GM23338 (cell line): ENCODE data around the gene CACNA2D1. TPM values are rescaled to one million over a fixed set of nuclear protein-coding genes. Genes with fewer than 3 reads are reported as not detected.

Source experiments
- ATAC-seq: fragments of 200-7000 bp; cut with Tn5 transposase; 3 replicates; pipeline ENCODE4 v1.9.1; 2020
- DNase-seq: peaks from one replicate; pipeline ENCODE4 v3.0.0-alpha.2; 2015; ENCODE audit warnings: low spot score
- H2AFZ ChIP-seq: fragments of 200-600 bp; sonication (generic); 2 replicates; pipeline ENCODE4 v1.8.0; 2016; ENCODE audit warnings: antibody characterized with exemption, mild to moderate bottlenecking, moderate library complexity
- H3F3A ChIP-seq: fragments of 200-600 bp; sonication (generic); replicated peaks from 2 replicates; pipeline ENCODE4 v1.8.0; 2017; ENCODE audit warnings: antibody characterized with exemption, mixed run types, low read depth
- H3K27ac ChIP-seq: fragments of 200-600 bp; sonication (generic); 2 replicates; pipeline ENCODE4 v1.6.1; 2016; ENCODE audit warnings: low read depth
- H3K27me3 ChIP-seq: fragments of 200-600 bp; sonication (generic); 2 replicates; pipeline ENCODE4 v1.8.0; 2016; ENCODE audit warnings: mild to moderate bottlenecking, mixed run types, moderate library complexity; ENCODE audit not compliant: insufficient read depth
- H3K36me3 ChIP-seq: fragments of 200-600 bp; sonication (generic); 2 replicates; pipeline ENCODE4 v1.8.0; 2016; ENCODE audit warnings: mild to moderate bottlenecking; ENCODE audit not compliant: insufficient read depth
- H3K4me1 ChIP-seq: fragments of 200-600 bp; sonication (generic); 2 replicates; pipeline ENCODE4 v1.8.0; 2016; ENCODE audit warnings: mild to moderate bottlenecking, moderate library complexity; ENCODE audit not compliant: insufficient read depth
- H3K4me2 ChIP-seq: fragments of 200-600 bp; sonication (generic); 2 replicates; pipeline ENCODE4 v1.7.1; 2017; ENCODE audit warnings: mixed run types
- H3K4me3 ChIP-seq: fragments of 200-600 bp; sonication (generic); 2 replicates; pipeline ENCODE4 v1.6.1; 2016; ENCODE audit warnings: mixed run types
- H3K79me2 ChIP-seq: fragments of 200-600 bp; sonication (generic); replicated peaks from 2 replicates; pipeline ENCODE4 v1.8.0; 2017; ENCODE audit warnings: mild to moderate bottlenecking; ENCODE audit not compliant: insufficient read depth
- H3K9me2 ChIP-seq: fragments of 200-600 bp; sonication (generic); 2 replicates; pipeline ENCODE4 v1.8.0; 2017; ENCODE audit not compliant: insufficient read depth
- H4K20me1 ChIP-seq: fragments of 200-600 bp; sonication (generic); replicated peaks from 2 replicates; pipeline ENCODE4 v1.8.0; 2017; ENCODE audit warnings: mild to moderate bottlenecking; ENCODE audit not compliant: insufficient read depth
- H3K27ac Mint-ChIP-seq: 2 replicates; pipeline ENCODE4 v1.8.0; 2020; ENCODE audit warnings: inconsistent platforms, mild to moderate bottlenecking, moderate library complexity, mixed read lengths
- H3K27me3 Mint-ChIP-seq: 3 replicates; pipeline ENCODE4 v1.8.0; 2022; ENCODE audit warnings: low read depth, mild to moderate bottlenecking, moderate library complexity, mixed read lengths, inconsistent platforms; ENCODE audit not compliant: insufficient read depth, poor library complexity
- H3K36me3 Mint-ChIP-seq: 3 replicates; pipeline ENCODE4 v1.8.0; 2021; ENCODE audit warnings: low read depth, mild to moderate bottlenecking, inconsistent platforms, moderate library complexity, mixed read lengths
- H3K4me1 Mint-ChIP-seq: 3 replicates; pipeline ENCODE4 v1.8.0; 2020; ENCODE audit warnings: mild to moderate bottlenecking, inconsistent platforms, mixed read lengths
- H3K4me3 Mint-ChIP-seq: 3 replicates; pipeline ENCODE4 v1.8.0; 2021; ENCODE audit warnings: moderate library complexity, mild to moderate bottlenecking, inconsistent platforms, mixed read lengths
- H3K9me3 Mint-ChIP-seq: 3 replicates; pipeline ENCODE4 v1.8.0; 2020; ENCODE audit warnings: moderate library complexity, mild to moderate bottlenecking, inconsistent platforms, mixed read lengths
- CREB1 ChIP-seq: fragments of 250-450 bp; sonication (Bioruptor Pico); IDR thresholded peaks from 2 replicates; pipeline ENCODE4 v1.5.0; 2020; ENCODE audit warnings: low read depth, mild to moderate bottlenecking, moderate library complexity
- EZH2 ChIP-seq: fragments of 200-600 bp; sonication (generic); IDR thresholded peaks from one replicate; pipeline ENCODE4 v1.8.0; 2017; ENCODE audit warnings: antibody characterized with exemption, mild to moderate bottlenecking, low read depth; ENCODE audit not compliant: unreplicated experiment
- EZH2phosphoT487 ChIP-seq: fragments of 200-600 bp; sonication (generic); IDR thresholded peaks from one replicate; pipeline ENCODE4 v1.8.1; 2018; ENCODE audit warnings: antibody characterized with exemption; ENCODE audit not compliant: unreplicated experiment
- JUNB ChIP-seq: IDR thresholded peaks from one replicate; pipeline ENCODE4 v1.6.1; 2016; ENCODE audit warnings: antibody characterized with exemption; ENCODE audit not compliant: unreplicated experiment
- NANOG ChIP-seq: IDR thresholded peaks from 2 replicates; pipeline ENCODE4 v1.6.1; 2016; ENCODE audit warnings: antibody characterized with exemption, borderline replicate concordance
- POLR2AphosphoS5 ChIP-seq: IDR thresholded peaks from 2 replicates; pipeline ENCODE4 v1.6.1; 2016; ENCODE audit warnings: antibody characterized with exemption, low read depth
- STAT1 ChIP-seq: IDR thresholded peaks from one replicate; pipeline ENCODE4 v1.6.1; 2016; ENCODE audit warnings: antibody characterized with exemption; ENCODE audit not compliant: unreplicated experiment
- ZNF114 ChIP-seq: fragments of 250-450 bp; sonication (Bioruptor Pico); IDR thresholded peaks from 2 replicates; pipeline ENCODE4 v1.5.0; 2020; ENCODE audit warnings: mild to moderate bottlenecking, moderate library complexity
- ZNF331 ChIP-seq: fragments of 250-450 bp; sonication (Bioruptor Pico); IDR thresholded peaks from 2 replicates; pipeline ENCODE4 v1.5.0; 2020; ENCODE audit warnings: low read depth, mild to moderate bottlenecking, moderate library complexity
- polyA plus RNA-seq: library from polyadenylated mRNA; unstranded; fragments of >200 nt; fragmentation: Nextera tagmentation; extraction: Ambion mirVana; gene quantifications from 2 replicates; pipeline ENCODE4 v1.2.1, GENCODE V29; 2016
- total RNA-seq: library from RNA; depleted of rRNA; stranded (reverse); fragments of >200 nt; shearing (Covaris generic); gene quantifications from 2 replicates; pipeline ENCODE4 v1.2.3, GENCODE V29; 2014
- TF ChIP-seq, protein P1 (sequence below): IDR thresholded peaks from one replicate; pipeline ENCODE4 v1.6.1; 2018; ENCODE audit warnings: antibody characterized with exemption; ENCODE audit not compliant: unreplicated experiment
- TF ChIP-seq, protein P2 (sequence below): IDR thresholded peaks from 2 replicates; pipeline ENCODE4 v1.6.1; 2016; ENCODE audit warnings: antibody characterized with exemption
- TF ChIP-seq, protein P3 (sequence below), 2 experiments: fragments of 200-600 bp in 1 of 2; sonication (generic) in 1 of 2; conservative IDR thresholded peaks; 2 replicates each; pipeline versions ENCODE4 v1.5.1 to v1.6.1; 2016 to 2017; ENCODE audit warnings: antibody characterized with exemption in 2 of 2, low read depth in 2 of 2, mild to moderate bottlenecking in 2 of 2, moderate library complexity in 1 of 2

The CACNA2D1 gene
- total and polyA plus RNA-seq, 2 experiments from 2014 or later: 7.0 to 20.4 TPM

DNA sequence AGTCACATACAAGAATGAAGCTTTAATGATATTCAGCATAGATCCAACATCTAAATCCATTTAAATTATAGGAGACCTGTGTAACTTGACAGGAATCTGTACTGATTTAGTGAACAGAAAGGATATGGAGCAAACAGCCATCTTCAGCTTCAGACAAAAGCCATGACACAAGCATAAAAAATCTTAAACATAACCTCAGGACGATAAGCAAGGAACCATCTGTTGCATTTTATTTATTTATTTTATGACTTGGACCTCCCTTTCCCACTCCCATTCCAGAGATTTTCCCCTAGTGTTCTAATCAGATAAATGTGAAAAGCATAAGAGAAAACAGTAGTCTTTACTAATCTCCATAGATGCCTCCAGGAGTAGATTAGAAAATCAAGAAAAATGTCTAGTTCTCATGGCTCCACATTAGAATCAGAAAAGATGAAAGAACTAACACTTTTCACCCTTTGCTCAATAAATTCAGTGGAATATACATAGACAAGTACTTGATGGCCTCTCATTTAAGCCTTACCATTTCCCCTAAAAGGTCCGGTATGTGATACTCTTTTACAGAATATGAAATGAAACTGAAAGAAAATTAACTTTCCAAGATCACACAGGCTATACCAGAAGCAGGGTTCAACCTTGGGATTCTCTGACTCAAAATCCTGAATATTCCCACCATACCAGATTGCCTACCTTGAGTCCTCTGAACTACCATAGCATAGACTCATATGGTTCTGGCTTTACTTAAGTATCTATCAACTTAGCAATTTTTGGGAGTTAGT, 15.2 kb downstream of the CACNA2D1 start:
- Mint-ChIP-seq H3K27me3 (no peaks in the 10 kb centered on the region), H3K27ac (no peak overlapping the region), H3K9me3 (no peaks in the 10 kb centered on the region), H3K36me3 (no peaks in the 10 kb centered on the region), H3K4me3 (no peak overlapping the region), H3K4me1 (peaks cover 9% of the 10 kb centered on the region; the same call in 2 of the 3 replicates)
- no peak overlapping the region for H3K27ac ChIP-seq
- H3K36me3 ChIP-seq: no peaks in the 10 kb centered on the region
- no peak for ATAC-seq
- TF ChIP-seq ZNF331 (no peak), POLR2AphosphoS5 (no peak), EZH2phosphoT487 (no peak), CREB1 (no peak), JUNB (no peak)
- TF ChIP-seq, protein P1, sequence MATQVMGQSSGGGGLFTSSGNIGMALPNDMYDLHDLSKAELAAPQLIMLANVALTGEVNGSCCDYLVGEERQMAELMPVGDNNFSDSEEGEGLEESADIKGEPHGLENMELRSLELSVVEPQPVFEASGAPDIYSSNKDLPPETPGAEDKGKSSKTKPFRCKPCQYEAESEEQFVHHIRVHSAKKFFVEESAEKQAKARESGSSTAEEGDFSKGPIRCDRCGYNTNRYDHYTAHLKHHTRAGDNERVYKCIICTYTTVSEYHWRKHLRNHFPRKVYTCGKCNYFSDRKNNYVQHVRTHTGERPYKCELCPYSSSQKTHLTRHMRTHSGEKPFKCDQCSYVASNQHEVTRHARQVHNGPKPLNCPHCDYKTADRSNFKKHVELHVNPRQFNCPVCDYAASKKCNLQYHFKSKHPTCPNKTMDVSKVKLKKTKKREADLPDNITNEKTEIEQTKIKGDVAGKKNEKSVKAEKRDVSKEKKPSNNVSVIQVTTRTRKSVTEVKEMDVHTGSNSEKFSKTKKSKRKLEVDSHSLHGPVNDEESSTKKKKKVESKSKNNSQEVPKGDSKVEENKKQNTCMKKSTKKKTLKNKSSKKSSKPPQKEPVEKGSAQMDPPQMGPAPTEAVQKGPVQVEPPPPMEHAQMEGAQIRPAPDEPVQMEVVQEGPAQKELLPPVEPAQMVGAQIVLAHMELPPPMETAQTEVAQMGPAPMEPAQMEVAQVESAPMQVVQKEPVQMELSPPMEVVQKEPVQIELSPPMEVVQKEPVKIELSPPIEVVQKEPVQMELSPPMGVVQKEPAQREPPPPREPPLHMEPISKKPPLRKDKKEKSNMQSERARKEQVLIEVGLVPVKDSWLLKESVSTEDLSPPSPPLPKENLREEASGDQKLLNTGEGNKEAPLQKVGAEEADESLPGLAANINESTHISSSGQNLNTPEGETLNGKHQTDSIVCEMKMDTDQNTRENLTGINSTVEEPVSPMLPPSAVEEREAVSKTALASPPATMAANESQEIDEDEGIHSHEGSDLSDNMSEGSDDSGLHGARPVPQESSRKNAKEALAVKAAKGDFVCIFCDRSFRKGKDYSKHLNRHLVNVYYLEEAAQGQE: no peak
- TF ChIP-seq, protein P2, sequence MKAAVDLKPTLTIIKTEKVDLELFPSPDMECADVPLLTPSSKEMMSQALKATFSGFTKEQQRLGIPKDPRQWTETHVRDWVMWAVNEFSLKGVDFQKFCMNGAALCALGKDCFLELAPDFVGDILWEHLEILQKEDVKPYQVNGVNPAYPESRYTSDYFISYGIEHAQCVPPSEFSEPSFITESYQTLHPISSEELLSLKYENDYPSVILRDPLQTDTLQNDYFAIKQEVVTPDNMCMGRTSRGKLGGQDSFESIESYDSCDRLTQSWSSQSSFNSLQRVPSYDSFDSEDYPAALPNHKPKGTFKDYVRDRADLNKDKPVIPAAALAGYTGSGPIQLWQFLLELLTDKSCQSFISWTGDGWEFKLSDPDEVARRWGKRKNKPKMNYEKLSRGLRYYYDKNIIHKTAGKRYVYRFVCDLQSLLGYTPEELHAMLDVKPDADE: no peak
- no peaks in the 10 kb centered on the region for H3F3A ChIP-seq
- H3K79me2 ChIP-seq: peaks cover 30% of the 10 kb centered on the region
- H3K9me2 ChIP-seq: no peaks in the 10 kb centered on the region
- 0 out of 2 replicates have a peak, but pooled peaks cover 11% of the 10 kb centered on the region for H3K4me1 ChIP-seq
- H3K4me2 ChIP-seq: no peak overlapping the region
- H3K4me3 ChIP-seq: no peak overlapping the region
- no peak for DNase-seq
- no peak overlapping the region for H2AFZ ChIP-seq
- H3K27me3 ChIP-seq: no peaks in the 10 kb centered on the region
- no peaks in the 10 kb centered on the region for H4K20me1 ChIP-seq

DNA sequence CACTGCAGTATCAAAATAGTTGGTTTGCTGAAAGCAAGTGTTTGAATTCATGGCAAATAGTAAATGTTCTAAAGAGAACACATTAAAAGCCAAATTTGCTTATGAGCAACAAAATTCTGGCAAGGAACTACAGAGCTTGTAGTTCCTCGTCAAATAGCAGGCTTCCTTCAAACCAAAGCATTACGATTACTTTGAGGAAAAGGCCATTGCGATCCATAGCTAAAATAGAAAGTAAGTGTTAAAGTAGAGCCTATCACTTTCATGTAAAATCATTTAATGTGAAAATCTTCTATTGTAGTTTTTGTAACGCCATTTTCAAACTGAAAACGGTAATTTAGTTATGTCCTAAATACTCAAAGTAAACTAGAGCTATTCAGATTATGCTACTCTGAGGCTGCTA, 20.1 kb downstream of the CACNA2D1 start:
- Histone ChIP-seq H3F3A (no peaks in the 10 kb centered on the region), H2AFZ (no peak overlapping the region), H3K79me2 (peaks cover 14% of the 10 kb centered on the region), H3K27ac (no peak overlapping the region), H3K4me3 (no peak overlapping the region), H3K4me2 (no peak overlapping the region), H3K27me3 (no peaks in the 10 kb centered on the region), H3K4me1 (0 out of 2 replicates have a peak, but pooled peaks cover 6% of the 10 kb centered on the region), H4K20me1 (no peaks in the 10 kb centered on the region), H3K36me3 (no peaks in the 10 kb centered on the region), H3K9me2 (no peaks in the 10 kb centered on the region)
- H3K36me3 Mint-ChIP-seq: peaks cover 2% of the 10 kb centered on the region; the same call in 1 of the 3 replicates
- DNase-seq (no peak), ATAC-seq (no peak)
- no peak overlapping the region for H3K27ac Mint-ChIP-seq
- H3K27me3 Mint-ChIP-seq: peaks cover 3% of the 10 kb centered on the region
- H3K9me3 Mint-ChIP-seq: no peaks in the 10 kb centered on the region
- H3K4me1 Mint-ChIP-seq: peaks cover 7% of the 10 kb centered on the region; the same call in 2 of the 3 replicates
- H3K4me3 Mint-ChIP-seq: no peak overlapping the region
- TF ChIP-seq, protein P3, sequence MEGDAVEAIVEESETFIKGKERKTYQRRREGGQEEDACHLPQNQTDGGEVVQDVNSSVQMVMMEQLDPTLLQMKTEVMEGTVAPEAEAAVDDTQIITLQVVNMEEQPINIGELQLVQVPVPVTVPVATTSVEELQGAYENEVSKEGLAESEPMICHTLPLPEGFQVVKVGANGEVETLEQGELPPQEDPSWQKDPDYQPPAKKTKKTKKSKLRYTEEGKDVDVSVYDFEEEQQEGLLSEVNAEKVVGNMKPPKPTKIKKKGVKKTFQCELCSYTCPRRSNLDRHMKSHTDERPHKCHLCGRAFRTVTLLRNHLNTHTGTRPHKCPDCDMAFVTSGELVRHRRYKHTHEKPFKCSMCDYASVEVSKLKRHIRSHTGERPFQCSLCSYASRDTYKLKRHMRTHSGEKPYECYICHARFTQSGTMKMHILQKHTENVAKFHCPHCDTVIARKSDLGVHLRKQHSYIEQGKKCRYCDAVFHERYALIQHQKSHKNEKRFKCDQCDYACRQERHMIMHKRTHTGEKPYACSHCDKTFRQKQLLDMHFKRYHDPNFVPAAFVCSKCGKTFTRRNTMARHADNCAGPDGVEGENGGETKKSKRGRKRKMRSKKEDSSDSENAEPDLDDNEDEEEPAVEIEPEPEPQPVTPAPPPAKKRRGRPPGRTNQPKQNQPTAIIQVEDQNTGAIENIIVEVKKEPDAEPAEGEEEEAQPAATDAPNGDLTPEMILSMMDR (conservative IDR thresholded peaks at IDR 0.05; ENCODE audit: low read depth in 2 of 2): no peak
- TF ChIP-seq NANOG: no peak
- no peak for TF ChIP-seq STAT1
- no peak for TF ChIP-seq EZH2
- TF ChIP-seq, protein P1: no peak
- no peak for TF ChIP-seq JUNB
- TF ChIP-seq CREB1: no peak
- no peak for TF ChIP-seq ZNF114 (CRISPR knock-in tag)
- no peak for TF ChIP-seq EZH2phosphoT487
